Measurements from ENCODE around the gene LGI4.
A peak's percentile ranks its signal among the peaks of the same experiment; 100 is the strongest.
"Not testable (repeated sequence)": the region's sequence is repeated elsewhere in the genome, so short reads cannot be mapped to it uniquely, and the experiment has no call there.

The LGI4 gene

GRCh38 chr19:35141837-35142605, 7.2 kb upstream of the LGI4 start:
- DNase-seq, result no peak

GRCh38 chr19:35140962-35141836, 6.3 kb upstream of the LGI4 start:
- peak; percentile 97 for DNase-seq

GRCh38 chr19:35140207-35140961, 5.5 kb upstream of the LGI4 start:
- DNase-seq, result no peak

- no peak for DNase-seq
These were observed 3.5 kb upstream of the LGI4 start, which contains the start of gene FXYD1 for GRCh38 chr19:35138305-35138892. Gene FXYD1 (plus strand): TSS chr19:35138824. CDS start chr19:35140080, 1,256 bp downstream.

GRCh38 chr19:35136977-35137702, 2.3 kb upstream of the LGI4 start:
- DNase-seq, result no peak

- no peak for DNase-seq
These were observed 1.4 kb upstream of the LGI4 start for GRCh38 chr19:35136231-35136630.

GRCh38 chr19:35135389-35135909, 590 bp upstream of the LGI4 start:
- peak; percentile 66 for DNase-seq

GRCh38 chr19:35133826-35134225, 1.0 kb downstream of the LGI4 start:
- DNase-seq, result no peak

GRCh38 chr19:35132254-35132653, 2.6 kb downstream of the LGI4 start:
- no peak for DNase-seq

- DNase-seq, result no peak
These were observed 3.8 kb downstream of the LGI4 start for GRCh38 chr19:35130761-35131720.

GRCh38 chr19:35129724-35130274, 5.1 kb downstream of the LGI4 start:
- not testable (repeated sequence) for DNase-seq

- DNase-seq, result no peak
These were observed 6.3 kb downstream of the LGI4 start for GRCh38 chr19:35128398-35129057.

GRCh38 chr19:35127871-35128270, 7.0 kb downstream of the LGI4 start:
- DNase-seq, result no peak

- no peak for DNase-seq
These were observed 8.3 kb downstream of the LGI4 start for GRCh38 chr19:35126624-35126959.

GRCh38 chr19:35125749-35126623, 8.9 kb downstream of the LGI4 start:
- no peak for DNase-seq

- DNase-seq, result no peak
These were observed 9.6 kb downstream of the LGI4 start for GRCh38 chr19:35125270-35125717.

GRCh38 chr19:35124098-35125060, 10.5 kb downstream of the LGI4 start:
- DNase-seq, result peak; percentile 85
